T-helper 2 cell treated with Interferon-gamma antibody and Interleukin-4, amounts not matched to agents 100 ng/mL and 5 ng/mL, for 36 hours (primary cell): ENCODE data around the gene RNF13. TPM values are rescaled to one million over a fixed set of nuclear protein-coding genes. Genes with fewer than 3 reads are reported as not detected.

Experiments used
- intact Hi-C: fragments of 100-400 bp; cut with micrococcal nuclease; formaldehyde crosslinking; loops from one replicate; pipeline ENCODE4 v1.15.1; 2023
- total RNA-seq: library from RNA; stranded (reverse); gene quantifications from 2 replicates; pipeline ENCODE4 v1.2.3, GENCODE V29; 2022

RNF13 gene
- total RNA-seq, 1 donor from 2014 or later = 41.2 TPM

DNA sequence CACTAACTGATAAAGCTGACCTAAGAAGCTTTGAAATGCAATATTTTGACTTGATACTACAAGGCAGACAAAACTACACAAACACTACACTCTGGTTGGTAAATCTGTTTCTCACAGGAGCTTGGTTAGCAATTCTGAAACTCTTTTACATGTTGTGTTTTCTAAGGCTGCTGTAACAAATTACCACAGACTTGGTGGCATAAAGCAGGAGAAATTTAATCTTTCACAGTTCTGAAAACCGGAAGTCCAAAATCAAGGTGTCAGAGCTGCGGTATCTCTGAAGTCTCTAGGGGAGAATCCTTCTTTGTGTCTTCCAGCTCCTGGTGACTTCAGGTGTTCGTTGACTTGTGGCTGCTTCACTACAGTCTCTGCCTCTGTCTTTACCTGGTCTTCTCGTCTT lies 170.6 kb downstream of the RNF13 start:
- intact Hi-C loops = no loop called here

GRCh38 chr3:149989307-149989706 lies 176.3 kb downstream of the RNF13 start:
- intact Hi-C loops = no loop called here

GRCh38 chr3:149990423-149990948 lies 177.5 kb downstream of the RNF13 start:
- intact Hi-C loops = no loop called here

- intact Hi-C loops = no loop called here
Measured at GRCh38 chr3:149992416-149993058, 179.5 kb downstream of the RNF13 start.

DNA sequence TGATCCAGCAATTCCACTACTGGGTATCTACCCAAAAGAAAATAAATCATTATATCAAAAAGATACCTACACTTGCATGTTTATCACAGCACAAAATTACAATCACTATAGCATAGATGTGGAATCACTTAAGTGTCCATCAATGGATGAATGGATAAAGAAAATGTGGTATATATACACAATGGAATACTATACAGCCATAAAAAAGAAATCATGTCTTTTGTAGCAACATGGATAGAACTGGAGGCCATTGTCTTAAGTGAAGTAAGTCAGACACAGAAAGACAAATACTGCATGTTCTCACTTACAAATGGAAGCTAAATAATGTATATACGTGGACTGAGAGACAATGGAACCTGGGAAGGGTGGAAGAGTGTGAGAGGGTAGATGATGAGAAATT lies 185.9 kb downstream of the RNF13 start:
- intact Hi-C loops = no loop called here

DNA sequence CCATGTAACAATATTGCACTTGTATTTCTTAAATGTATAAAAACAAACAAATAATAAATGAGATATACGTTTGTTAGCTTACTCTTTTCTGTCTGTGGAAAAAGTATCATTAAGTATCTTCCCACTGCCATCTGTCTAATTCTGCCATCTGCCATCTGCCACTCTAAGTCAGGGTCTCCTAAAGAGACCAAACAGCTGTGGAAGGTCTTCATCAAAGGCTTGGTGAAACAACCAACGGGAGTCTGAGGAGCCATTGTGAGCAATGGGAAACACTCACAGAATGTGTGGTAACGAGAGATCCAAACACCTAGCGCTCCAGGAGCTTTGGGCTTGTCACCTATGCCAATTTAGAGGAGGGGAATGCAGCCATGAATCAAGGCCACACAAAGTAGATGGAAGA lies 186.4 kb downstream of the RNF13 start:
- intact Hi-C loops = no loop called here

DNA sequence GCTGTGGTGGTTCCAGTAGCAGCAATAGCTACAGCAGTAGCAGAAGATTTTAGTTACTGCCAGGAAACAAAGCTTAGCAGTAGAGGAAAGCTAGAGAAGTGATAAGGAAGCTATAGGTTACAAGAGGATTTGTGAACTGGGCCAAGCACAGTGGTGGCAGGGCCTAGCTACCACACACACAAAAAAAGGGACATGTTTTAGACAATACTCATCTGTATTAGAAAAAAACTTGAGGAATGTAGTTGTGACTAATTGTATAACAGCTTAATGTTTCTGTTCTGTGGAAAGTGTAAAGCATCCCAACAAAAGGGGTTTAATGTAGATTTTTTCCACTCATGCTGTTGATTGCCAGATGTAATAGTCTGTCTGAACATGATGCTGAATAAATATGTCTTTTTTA lies 187.6 kb downstream of the RNF13 start:
- intact Hi-C loops = no loop called here

GRCh38 chr3:150005243-150006112 lies 192.5 kb downstream of the RNF13 start:
- intact Hi-C loops = no loop called here

GRCh38 chr3:150006794-150007193 lies 193.8 kb downstream of the RNF13 start:
- intact Hi-C loops = no loop called here

Other genes starting within 250 kb of the RNF13 start
- 1.1 and 1.2 TPM in 2 replicates for gene WWTR1, start 155.2 kb upstream of the RNF13 start, total RNA-seq
- gene COMMD2, start 60.7 kb upstream of the RNF13 start, total RNA-seq = 29.0 and 31.7 TPM in 2 replicates
- gene ANKUB1, start 20.7 kb upstream of the RNF13 start, total RNA-seq = not detected in 2 replicates
- gene PFN2, start 157.7 kb downstream of the RNF13 start, total RNA-seq = 0.64 and 0.95 TPM in 2 replicates